Hippocampal formation (tissue), 2 donors: ENCODE measurements around the gene METTL15.
"Not testable (repeated sequence)": the region's sequence is repeated elsewhere in the genome, so short reads cannot be mapped to it uniquely, and the experiment has no call there.

ENCODE experiments used
- DNase-seq, 2 donors: peaks; one replicate each; lab custom pipeline; 2025; lab: John Stamatoyannopoulos, UW

Gene METTL15

DNA sequence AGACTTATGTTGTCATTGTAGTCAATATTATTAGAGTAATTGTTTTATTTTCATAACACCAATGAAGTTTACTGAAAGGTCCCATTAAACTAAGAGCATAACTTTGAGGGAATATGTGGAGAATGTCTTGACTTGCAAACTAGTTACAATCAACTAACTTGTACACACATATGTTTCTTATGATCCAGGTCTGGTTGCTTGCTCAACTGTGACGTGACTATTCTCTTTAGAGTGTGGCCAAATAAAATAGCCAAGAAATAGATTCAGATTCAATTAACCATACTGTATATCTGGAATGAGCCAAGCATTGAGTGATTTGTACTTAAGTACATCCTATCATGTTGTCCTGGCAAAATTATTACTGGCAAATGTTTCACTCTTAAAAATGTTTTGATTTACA is 101.7 kb downstream of the METTL15 start:
- DNase-seq: no peak

DNA sequence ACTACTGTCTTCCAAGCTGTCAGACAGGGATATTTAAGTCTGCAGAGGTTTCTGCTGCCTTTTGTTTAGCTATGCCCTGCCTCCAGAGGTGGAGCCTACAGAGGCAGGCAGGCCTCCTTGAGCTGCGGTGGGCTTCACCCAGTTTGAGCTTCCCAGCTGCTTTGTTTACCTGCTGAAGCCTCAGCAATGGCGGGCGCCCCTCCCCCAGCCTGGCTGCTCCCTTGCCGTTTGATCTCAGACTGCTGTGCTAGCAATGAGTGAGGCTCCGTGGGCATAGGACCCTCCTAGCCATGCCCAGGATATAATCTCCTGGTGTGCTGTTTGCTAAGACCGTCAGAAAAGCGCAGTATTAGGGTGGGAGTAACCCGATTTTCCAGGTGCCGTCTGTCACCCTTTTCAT is 113.9 kb downstream of the METTL15 start:
- DNase-seq: not testable (repeated sequence)

DNA sequence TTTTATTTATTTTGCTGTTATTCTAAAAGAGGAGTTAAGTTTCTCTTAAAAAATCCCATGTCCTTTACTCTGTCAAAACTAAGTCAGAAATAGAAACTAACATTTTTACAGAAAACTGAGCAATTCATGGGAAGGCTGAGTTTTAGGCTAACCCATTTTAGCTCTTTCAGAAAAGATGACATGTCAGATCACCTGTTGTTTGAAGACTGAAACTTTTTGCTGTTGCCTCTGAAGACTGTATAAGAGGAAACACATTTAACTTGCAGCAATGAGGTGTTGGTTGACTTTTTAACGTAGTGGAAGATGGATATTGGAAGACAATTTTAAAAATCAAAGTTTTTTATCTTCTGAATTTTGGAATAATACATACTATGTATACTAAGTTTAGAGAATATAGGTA is 115.4 kb downstream of the METTL15 start:
- no peak for DNase-seq

DNA sequence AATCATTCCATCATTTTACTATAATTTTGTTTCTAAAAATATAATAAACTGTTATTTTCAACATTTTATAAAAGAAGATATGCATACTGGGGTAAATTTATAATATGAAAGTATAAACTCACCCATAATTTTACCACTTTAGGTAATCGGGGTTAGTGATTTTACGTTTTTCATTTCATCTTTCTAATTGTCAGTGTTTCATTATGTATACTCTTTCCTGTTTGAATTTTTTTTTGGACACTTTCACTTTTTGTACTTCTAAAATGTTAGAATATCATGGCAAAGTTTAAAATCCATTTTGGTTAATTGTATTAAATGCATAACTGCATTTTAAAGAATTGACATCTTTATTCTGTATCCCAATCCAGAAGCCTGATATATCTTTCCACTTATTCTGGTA is 115.8 kb downstream of the METTL15 start:
- no peak for DNase-seq

DNA sequence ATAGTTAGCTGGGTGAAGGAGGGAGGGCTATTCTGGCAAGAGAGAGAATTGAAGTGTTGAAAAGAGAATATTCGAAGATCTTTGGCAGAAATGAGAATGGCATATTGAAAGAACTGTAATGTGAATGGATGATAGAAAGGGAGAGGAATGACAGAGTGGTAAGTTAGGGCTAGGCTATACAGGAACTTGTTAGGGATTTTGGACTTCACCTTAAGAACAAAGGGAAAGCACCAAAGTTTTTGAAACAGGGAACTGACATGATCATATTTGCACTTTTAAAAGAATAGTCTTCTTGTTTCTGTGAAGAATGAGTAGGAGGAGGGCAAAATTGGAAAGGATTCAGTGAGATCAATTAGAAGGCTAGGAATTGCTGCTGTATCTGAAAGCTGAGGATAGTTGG is 119.3 kb downstream of the METTL15 start:
- DNase-seq: no peak

DNA sequence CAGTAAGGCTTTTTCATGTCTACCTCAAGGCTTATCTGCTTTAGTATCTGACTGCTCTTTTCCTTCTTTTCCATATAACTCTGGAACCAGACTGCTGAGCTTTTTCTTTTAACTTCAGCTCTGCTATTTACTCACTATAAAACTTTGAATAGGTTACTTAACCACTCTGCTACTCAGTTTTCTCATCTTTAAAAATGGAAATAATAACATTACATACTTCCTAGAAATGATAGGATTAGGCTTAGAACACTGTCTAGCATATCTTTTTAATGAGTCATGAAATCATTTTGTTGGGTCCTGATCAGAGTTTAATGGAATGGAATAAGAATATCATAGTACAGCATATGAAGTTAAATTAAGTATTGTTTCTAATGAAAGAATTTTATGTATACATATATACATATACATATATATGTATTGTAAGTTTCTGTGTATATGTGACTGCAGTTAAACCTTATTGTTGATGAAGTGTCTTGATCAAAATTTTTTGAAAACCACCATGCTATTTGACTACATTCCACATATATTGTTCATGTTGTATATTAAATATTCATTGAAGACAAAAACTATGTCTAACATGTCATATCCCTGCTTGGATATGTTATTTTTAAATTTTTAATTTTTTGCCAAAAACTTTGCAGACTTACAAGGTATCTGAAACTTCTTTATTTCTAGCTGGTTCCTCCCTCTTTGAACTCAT is 120.2 kb downstream of the METTL15 start:
- DNase-seq: no peak

DNA sequence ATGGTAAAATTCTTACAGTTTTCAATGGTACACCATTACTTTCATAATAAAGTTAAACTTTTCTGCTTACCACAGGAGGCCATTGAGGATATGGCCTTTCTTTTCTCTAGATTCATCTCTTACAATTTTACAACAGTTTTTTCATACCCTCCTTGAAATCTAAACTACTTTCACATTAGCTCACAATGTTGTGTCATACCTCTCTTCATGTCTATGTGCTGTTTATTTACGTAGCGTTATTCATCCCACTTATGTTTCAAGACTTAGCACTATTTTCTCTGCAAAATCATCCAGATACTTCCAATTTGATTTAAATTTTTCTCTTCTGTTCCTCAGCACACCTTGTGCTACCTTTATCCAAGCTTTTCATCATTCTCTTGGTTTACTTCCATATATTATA is 123.3 kb downstream of the METTL15 start:
- DNase-seq: no peak

DNA sequence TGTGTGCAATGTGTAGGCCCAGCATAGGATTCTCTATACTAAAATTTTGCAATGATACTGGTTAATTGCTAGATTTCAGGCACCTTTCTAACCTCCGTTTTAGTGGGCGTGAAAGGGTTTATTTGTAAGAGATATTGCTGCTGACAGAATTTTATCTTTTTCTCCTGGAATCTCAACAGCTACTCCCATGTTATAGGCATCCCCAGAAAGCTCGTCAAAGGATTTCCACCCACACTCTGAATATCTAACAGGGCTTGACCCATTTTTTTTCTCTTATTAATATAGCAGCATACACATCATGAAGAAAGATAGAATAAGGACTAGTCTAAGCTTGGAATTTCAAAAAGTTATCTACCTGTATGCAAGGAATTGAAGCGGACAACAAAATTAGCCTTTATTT is 124.5 kb downstream of the METTL15 start:
- DNase-seq: no peak

DNA sequence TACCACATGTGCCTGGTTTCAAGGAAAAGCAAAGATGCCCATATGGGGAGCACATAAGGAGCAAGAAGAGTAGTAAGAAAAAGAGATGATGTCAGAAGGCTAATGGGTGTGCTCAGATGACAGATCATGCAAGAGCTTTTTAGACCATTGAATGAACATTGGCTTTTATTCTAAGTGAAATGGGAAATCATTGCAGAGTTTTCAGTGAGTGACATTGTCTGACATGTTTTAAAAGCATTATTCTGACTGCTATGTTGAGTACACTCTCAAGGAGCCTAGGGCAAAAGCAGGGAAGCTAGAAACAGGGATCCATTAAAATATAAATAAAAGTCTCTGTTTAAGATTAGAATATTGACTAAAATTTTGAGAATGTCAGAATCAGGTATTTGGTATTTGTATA is 133.6 kb downstream of the METTL15 start:
- no peak for DNase-seq

DNA sequence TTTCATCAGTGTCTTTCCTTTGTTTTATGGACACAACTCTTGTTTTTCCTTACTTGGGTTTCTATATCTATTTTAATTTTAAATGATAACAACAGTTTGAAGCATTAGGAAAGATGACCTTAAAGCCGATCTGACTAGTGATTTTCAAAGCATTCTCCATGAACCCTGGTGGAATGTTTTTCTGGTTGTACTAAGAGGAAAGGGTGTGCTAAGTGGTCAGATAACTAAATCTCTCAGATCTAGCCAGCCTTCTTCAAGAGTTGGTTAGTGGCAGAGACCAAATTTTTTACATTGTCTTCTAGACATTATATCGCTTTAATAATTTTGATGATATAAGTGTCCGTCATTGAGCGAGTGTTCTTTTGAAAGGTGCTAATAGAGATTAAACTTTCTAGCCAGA is 134.4 kb downstream of the METTL15 start:
- DNase-seq: no peak

DNA sequence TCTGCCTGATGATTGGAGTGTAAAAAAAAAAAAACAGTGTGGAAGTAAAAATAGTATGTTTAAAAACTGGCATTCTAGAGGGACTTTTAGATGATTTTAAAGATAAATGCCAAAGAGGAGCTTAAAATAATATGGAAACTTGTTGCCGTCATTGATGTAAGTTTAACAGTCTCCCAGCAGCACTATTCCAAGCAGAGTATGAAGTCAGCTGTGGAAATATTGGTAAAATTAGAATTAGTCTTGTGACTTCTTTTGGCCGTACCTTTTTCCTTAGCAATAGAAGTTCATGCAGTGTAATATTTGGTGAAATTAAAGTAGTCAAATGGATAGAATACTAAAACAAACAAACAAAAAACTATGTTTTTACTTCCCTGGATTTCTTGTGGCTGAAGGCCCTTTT is 134.9 kb downstream of the METTL15 start:
- no peak for DNase-seq

DNA sequence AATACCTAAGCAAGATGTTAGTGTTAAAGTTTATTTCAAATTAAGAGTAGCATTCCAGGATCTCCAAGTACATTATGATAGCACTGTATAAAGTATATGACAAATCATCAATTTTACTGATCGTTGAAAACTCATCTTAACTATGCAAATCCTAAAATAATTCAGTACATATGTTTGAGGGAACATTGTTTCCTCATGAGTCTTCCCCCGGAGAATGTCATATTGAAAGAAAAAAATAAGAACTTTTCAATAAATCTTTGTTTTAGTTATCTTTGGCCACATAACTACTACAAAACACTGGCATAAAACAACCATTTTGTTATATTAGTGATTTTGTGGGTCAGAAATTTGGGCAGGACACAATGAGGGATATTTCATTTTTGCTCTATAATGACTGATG is 135.4 kb downstream of the METTL15 start:
- DNase-seq: no peak

DNA sequence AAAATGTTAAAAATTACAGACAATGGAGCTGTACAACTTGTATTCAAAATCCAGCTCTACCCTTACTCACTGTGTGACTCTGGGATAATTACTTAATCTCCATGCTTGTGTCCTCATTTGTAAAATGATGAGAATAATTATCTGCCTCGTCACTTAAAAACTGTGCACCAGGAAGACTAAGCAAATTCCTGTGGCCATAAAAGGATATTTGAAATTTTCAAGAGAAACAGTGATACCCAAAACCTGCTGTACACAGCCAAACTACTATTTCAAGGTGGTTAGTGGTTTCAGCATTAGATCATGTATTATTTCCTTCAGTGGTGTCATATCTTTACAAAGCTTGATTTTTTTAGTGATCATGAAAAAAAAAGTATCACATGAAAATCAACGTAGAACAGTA is 136.9 kb downstream of the METTL15 start:
- no peak for DNase-seq

DNA sequence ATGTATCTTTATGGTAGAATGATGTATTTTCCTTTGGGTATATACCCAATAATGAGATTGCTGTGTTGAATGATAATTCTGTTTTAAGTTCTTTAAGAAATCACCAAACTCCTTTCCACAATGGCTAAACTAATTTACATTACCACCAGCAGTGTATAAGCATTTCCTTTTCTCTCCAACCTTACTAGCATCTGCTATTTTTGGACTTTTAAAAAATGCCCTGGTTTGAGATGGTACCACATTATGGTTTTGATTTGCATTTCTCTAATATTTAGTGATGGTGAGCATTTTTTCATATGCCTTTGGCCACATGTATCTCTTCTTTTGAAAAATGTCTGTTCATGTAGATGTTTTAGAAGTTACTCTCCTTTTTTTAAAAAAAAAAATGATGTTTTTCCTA is 142.0 kb downstream of the METTL15 start:
- DNase-seq: no peak

DNA sequence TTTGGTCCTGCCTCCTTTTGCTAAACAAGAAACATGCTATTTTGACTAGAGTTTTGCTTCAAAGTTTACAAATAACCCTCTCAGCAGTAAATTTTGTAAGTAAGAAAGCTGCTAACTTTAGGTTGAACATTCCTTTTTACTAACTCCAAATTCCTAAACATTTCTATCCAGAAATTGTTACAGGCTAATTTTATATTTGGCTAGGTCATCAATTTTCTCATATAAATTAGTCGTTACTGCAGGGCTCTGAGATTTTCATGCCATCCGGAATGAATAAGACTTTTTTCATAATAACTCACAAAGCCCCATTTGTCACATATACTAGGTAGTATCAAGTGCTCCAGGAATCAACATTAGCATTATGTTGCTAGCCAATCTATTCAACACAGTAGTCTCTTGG is 143.1 kb downstream of the METTL15 start:
- no peak for DNase-seq

DNA sequence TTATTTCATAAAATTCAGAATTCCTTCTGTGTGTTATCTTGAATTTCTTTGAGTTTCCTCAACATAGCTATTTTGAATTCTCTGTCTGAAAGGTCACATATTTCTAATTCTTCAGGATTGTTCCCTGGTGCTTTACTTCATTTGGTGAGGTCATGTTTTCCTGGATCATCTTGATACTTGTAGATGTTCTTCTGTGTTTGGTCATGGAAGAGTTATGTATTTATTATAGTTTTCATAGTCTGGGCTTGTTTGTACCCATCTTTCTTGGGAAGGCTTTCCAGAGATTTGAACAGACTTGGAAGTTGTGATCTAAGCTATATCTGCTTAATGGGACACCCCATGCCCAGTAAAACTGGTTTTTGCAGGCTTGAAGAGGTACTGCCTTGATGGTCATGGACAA is 149.6 kb downstream of the METTL15 start:
- DNase-seq: no peak

DNA sequence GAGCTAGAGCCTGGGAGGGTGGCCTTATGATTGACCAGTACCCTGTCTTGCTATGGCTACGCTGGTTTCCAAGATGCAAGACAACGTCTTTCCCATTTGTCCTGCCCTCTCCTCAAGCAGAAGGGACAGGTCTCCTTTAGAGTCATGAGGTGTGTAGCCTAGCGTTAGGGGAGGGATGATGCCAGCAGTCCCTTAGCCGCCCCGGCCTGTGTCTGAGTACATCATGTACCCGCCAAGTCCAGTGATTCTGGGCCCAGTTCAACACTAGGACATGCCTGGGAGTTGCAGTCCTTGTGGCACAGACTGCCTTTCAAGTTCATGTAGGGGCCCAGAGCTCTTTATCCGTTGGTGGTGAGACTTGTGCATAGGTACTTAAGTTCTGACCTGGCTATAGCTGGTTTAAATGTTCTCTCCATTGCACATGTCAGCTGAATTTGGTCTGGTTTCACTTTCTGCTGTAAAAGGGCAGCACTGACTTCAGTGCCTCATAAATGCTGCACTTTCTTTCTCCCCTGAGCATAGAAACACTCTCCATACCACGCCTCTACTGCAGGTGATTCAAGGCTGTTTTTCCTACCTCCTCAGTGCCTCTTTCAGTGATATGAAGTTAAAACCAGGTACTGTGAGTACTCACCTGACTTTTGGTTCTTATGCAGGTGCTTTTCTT is 151.1 kb downstream of the METTL15 start:
- no peak for DNase-seq

DNA sequence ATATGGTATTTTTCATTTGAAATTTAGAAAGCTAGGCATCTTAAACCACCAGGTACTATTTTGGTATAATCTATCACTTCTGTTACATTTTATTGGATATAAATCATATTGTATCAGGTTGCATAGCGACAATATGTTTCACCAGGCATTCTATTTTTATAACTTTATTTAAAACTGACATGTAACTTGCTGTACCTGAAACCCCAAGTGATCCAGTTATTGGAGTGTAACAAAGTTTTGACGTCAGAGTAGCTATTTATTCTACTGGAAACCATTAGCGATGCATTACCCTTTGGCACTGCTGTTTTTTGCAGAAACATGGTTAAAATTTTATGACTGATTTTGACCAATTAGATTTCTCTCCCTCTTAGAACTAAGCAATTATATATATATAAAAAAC is 160.7 kb downstream of the METTL15 start:
- no peak for DNase-seq

DNA sequence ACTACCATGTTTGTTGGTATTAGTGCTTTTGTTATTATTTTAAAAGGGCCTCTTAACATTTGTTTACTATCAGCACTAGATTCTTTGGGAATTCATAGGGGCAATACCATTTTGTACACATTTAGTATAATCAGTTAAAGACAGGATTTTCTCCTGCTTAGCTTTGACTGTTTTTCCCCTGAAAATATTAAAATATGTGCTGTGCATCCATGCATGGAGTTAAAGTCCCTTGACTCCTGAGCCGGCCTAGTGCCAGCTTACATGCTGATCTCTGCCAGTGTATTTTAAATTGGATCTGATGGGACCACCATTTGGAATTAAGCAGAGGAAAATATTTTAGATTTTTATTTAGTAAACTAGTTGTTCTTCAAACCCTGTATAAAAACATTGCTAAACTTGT is 161.4 kb downstream of the METTL15 start:
- no peak for DNase-seq

DNA sequence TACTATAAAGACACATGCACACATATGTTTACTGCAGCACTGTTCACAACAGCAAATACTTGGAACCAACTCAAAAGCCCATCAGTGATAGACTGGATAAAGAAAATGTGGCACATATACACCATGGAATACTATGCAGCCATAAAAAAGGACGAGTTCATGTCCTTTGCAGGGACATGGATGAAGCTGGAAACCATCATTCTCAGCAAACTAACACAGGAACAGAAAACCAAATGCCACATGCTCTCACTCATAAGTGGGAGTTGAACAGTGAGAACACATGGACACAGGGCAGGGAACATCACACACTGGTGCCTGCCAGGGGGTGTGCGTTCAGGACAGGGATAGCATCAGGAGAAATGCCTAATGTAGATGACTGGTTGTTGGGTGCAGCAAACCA is 164.1 kb downstream of the METTL15 start:
- DNase-seq: not testable (repeated sequence)

DNA sequence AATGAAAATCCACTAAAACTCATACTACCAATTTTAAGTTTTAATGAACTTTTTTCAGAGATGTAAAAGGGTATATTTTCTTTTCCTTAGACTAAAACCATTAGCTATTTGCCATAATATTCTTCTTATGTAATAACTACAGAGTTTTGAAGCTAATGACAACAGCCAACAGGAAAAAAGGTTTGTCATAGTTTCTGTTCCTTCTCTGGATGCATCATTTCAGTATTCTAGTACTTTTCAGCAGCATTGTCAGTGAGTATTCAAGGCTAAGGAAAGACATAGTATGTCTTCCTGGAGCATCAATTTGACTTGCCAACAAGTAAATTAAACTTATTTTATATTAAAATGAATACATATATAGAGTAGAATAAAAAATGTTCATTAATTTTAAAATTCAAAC is 166.0 kb downstream of the METTL15 start:
- DNase-seq: no peak

DNA sequence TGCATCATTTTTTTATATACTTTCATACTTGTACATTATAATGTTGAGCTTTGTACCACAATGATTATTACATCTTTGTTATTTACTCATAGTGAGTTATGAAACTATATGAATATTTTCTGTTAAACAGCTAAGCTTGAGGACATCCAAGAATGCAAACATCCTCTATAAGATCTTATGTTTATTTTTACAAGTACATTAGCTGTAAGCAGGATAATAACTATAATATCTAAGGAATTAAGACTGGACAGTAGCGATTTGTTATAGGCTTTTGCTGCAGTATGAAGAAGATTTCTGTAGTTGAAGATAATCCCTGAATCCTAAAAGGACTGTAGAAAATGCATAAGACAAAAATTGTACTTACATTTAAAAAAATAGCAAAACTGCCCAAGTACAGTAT is 176.0 kb downstream of the METTL15 start:
- DNase-seq: no peak

DNA sequence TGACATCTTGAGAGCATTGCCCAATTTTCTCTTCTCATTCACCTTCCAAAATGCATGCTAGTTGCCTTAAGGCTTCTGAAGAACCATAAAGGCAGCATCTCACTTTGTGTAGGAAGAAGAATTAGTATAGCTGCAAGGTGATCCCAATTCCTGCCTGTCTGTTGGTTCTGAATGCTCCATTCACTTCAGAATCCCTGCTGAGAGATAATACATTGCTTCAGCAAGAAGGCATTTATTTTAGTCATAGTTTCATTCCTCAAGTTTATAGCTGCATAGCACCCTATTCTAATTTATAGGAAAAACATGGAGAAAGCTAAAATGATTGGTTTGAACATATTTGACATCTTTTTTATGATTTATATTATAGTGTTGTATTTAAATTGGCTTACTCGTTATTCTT is 181.3 kb downstream of the METTL15 start:
- DNase-seq: no peak

DNA sequence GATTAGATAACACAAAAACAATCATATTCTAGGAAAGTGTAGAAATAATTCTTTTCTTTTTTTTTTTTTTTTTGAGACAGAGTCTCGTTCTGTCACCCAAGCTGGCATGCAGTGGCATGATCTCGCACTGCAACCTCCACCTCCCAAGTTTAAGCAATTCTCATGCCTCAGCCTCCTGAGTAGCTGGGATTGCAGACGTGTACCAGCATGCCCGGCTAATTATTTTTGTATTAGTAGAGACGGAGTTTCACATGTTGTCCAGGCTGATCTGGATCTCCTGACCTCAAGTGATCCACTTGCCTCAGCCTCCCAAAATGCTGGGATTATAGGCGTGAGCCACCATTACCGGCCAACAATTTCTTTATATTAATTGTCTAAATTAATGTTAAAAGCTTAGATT is 182.8 kb downstream of the METTL15 start:
- not testable (repeated sequence) for DNase-seq
